OCI-LY7 (cell line): Measurements from ENCODE around the gene ARHGAP6. TPM values are rescaled to one million over a fixed set of nuclear protein-coding genes. Genes with fewer than 3 reads are reported as not detected.

ENCODE experiments used
- BruUV-seq: library from RNA; stranded (reverse); fragments of 400-500 nt; replicated peaks from 2 replicates; lab custom pipeline; 2021; lab: Mats Ljungman, UMichigan
- CTCF ChIA-PET: fragments of 300-600 bp; sonication (Branson Sonifier 250); formaldehyde crosslinking; loops from one replicate; lab custom pipeline; 2022; ENCODE audit warnings: antibody characterized with exemption; ENCODE audit not compliant: unreplicated experiment; lab: Charles Lee
- POLR2A ChIA-PET: fragments of 300-600 bp; sonication (Branson Sonifier 250); formaldehyde crosslinking; loops from one replicate; lab custom pipeline; 2022; ENCODE audit warnings: antibody characterized with exemption; lab: Charles Lee
- DNase-seq: peaks from one replicate; pipeline ENCODE4 v3.0.0-alpha.2; 2015; ENCODE audit warnings: low spot score
- H2AFZ ChIP-seq: fragments of 200-600 bp; sonication (generic), shearing (Covaris generic); 2 replicates; pipeline ENCODE4 v1.6.1; 2014; ENCODE audit warnings: mild to moderate bottlenecking, antibody characterized with exemption, low read length, moderate library complexity
- H3K27ac ChIP-seq: fragments of 200-600 bp; sonication (generic); 2 replicates; pipeline ENCODE4 v1.5.1; 2014; ENCODE audit warnings: mixed run types, low read depth, mild to moderate bottlenecking, moderate library complexity, low read length, inconsistent platforms; ENCODE audit not compliant: poor library complexity, severe bottlenecking
- H3K36me3 ChIP-seq: fragments of 200-600 bp; sonication (generic); 2 replicates; pipeline ENCODE4 v1.6.1; 2014; ENCODE audit warnings: mild to moderate bottlenecking, antibody characterized with exemption, low read length, moderate library complexity, mixed read lengths; ENCODE audit not compliant: insufficient read depth
- H3K4me1 ChIP-seq: fragments of 200-600 bp; sonication (generic); 2 replicates; pipeline ENCODE4 v1.5.1; 2014; ENCODE audit warnings: mild to moderate bottlenecking, low read length; ENCODE audit not compliant: insufficient read depth, poor library complexity, severe bottlenecking
- H3K4me2 ChIP-seq: fragments of 200-600 bp; sonication (generic); 2 replicates; pipeline ENCODE4 v1.6.1; 2014; ENCODE audit warnings: mild to moderate bottlenecking, low read length
- H3K4me3 ChIP-seq: fragments of 200-600 bp; sonication (generic); 2 replicates; pipeline ENCODE4 v1.5.1; 2014; ENCODE audit warnings: mild to moderate bottlenecking, low read depth, low read length; ENCODE audit not compliant: poor library complexity, severe bottlenecking
- H3K79me2 ChIP-seq: fragments of 200-600 bp; sonication (generic); 2 replicates; pipeline ENCODE4 v1.6.1; 2016; ENCODE audit warnings: low read depth, mild to moderate bottlenecking, low read length, moderate library complexity, mixed read lengths; ENCODE audit not compliant: insufficient read depth
- H3K9me2 ChIP-seq: fragments of 200-600 bp; sonication (generic); 2 replicates; pipeline ENCODE4 v1.6.1; 2016; ENCODE audit warnings: mild to moderate bottlenecking, low read length, mixed read lengths; ENCODE audit not compliant: insufficient read depth
- H3K9me3 ChIP-seq: fragments of 200-600 bp; sonication (generic); 2 replicates; pipeline ENCODE4 v1.6.1; 2014; ENCODE audit warnings: mild to moderate bottlenecking, mixed run types, low read length, mixed read lengths
- H4K20me1 ChIP-seq: fragments of 200-600 bp; sonication (generic); 2 replicates; pipeline ENCODE4 v1.6.1; 2014; ENCODE audit warnings: mild to moderate bottlenecking, antibody characterized with exemption, low read length, moderate library complexity, mixed read lengths; ENCODE audit not compliant: insufficient read depth
- EZH2phosphoT487 ChIP-seq: fragments of 200-600 bp; sonication (generic); IDR thresholded peaks from 2 replicates; pipeline ENCODE4 v1.6.1; 2018; ENCODE audit warnings: low read depth, borderline replicate concordance, mild to moderate bottlenecking, mixed run types, antibody characterized with exemption, low read length, moderate library complexity, mixed read lengths
- intact Hi-C: fragments of 100-400 bp; cut with micrococcal nuclease; formaldehyde crosslinking; loops from one replicate; pipeline ENCODE4 v1.10.0; 2022; ENCODE audit not compliant: unreplicated experiment
- total RNA-seq, 2 experiments: library from RNA; depleted of rRNA in 1 of 2; stranded (reverse); fragments of >200 nt in 1 of 2; shearing (Covaris generic) in 1 of 2; gene quantifications; 2 replicates each; pipeline ENCODE4 v1.2.3, GENCODE V29; 2014 to 2022
- TF ChIP-seq, protein P1 (sequence below): fragments of 200-600 bp; sonication (generic); conservative IDR thresholded peaks from 2 replicates; pipeline ENCODE4 v1.5.1; 2014; ENCODE audit warnings: mild to moderate bottlenecking, antibody characterized with exemption, low read length, moderate library complexity, mixed read lengths

Gene ARHGAP6
- total RNA-seq, 2 experiments from 2014 or later, result not detected

DNA sequence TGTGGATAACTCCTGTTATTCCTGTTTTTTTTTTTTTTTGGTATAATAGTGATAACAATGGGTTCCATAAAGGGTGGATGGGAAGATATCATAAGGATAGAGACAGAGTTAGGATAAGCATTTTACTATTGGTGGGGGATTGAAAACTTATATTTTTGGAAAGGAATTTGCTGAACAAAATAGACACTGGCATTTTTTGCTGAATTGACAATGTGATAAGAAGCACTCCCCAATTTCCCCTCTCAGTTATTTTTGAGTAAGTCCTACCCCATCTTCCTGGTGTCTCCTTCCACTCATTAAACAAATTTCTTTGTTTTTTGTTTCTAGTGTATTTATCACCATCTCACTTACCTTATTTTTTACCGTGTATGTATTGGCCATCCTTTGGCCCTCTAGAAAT, 316.7 kb downstream of the ARHGAP6 start:
- DNase-seq, result no peak
- intact Hi-C loops, result no loop called here
- Histone ChIP-seq H3K36me3 (no peaks in the 10 kb centered on the region), H3K9me2 (no peaks in the 10 kb centered on the region), H3K79me2 (no peaks in the 10 kb centered on the region), H3K9me3 (no peaks in the 10 kb centered on the region), H4K20me1 (no peaks in the 10 kb centered on the region), H3K27ac (no peak overlapping the region), H3K4me1 (peaks cover 17% of the 10 kb centered on the region), H3K4me3 (no peak overlapping the region), H3K4me2 (no peak overlapping the region), H2AFZ (no peak overlapping the region)
- TF ChIP-seq, protein P1, sequence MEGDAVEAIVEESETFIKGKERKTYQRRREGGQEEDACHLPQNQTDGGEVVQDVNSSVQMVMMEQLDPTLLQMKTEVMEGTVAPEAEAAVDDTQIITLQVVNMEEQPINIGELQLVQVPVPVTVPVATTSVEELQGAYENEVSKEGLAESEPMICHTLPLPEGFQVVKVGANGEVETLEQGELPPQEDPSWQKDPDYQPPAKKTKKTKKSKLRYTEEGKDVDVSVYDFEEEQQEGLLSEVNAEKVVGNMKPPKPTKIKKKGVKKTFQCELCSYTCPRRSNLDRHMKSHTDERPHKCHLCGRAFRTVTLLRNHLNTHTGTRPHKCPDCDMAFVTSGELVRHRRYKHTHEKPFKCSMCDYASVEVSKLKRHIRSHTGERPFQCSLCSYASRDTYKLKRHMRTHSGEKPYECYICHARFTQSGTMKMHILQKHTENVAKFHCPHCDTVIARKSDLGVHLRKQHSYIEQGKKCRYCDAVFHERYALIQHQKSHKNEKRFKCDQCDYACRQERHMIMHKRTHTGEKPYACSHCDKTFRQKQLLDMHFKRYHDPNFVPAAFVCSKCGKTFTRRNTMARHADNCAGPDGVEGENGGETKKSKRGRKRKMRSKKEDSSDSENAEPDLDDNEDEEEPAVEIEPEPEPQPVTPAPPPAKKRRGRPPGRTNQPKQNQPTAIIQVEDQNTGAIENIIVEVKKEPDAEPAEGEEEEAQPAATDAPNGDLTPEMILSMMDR, result no peak
- TF ChIP-seq EZH2phosphoT487, result no peak
- no TSS peak for BruUV-seq
- ChIA-PET POLR2A (no interaction called here), CTCF (no interaction called here)

DNA sequence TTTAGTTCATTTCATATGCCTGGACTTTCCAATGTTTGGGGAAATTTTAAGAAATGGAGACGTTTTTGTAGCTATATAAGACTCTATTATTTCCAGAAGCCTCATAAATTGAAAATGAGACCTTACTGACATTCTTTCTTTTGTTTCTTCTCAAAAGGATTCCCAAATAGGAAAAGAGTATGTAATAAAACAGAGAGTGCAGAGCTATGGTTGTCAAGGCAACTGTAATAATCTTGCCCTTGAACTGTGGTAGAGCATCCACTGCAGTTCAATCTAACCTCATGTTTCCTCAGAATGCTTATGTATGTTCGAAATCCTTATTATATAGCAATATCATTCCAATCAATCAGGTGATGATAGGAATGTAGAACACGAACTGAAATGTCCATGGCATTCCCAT, 318.4 kb downstream of the ARHGAP6 start:
- H4K20me1 ChIP-seq, result no peaks in the 10 kb centered on the region
- H3K36me3 ChIP-seq, result no peaks in the 10 kb centered on the region
- no peak overlapping the region for H3K4me3 ChIP-seq
- no peaks in the 10 kb centered on the region for H3K9me2 ChIP-seq
- H3K27ac ChIP-seq, result no peak overlapping the region
- H3K9me3 ChIP-seq, result no peaks in the 10 kb centered on the region
- no peak for DNase-seq
- H2AFZ ChIP-seq, result no peak overlapping the region
- intact Hi-C loops, result no loop called here
- ChIA-PET POLR2A (no interaction called here), CTCF (no interaction called here)
- H3K4me2 ChIP-seq, result no peak overlapping the region
- TF ChIP-seq EZH2phosphoT487, result no peak
- TF ChIP-seq, protein P1, result no peak
- BruUV-seq, result no TSS peak
- peaks cover 17% of the 10 kb centered on the region for H3K4me1 ChIP-seq
- H3K79me2 ChIP-seq, result no peaks in the 10 kb centered on the region

GRCh38 chrX:11346121-11346682, 319.5 kb downstream of the ARHGAP6 start:
- Histone ChIP-seq H3K4me3 (no peak overlapping the region), H3K79me2 (no peaks in the 10 kb centered on the region), H4K20me1 (no peaks in the 10 kb centered on the region), H3K4me2 (no peak overlapping the region), H2AFZ (no peak overlapping the region), H3K9me2 (no peaks in the 10 kb centered on the region), H3K27ac (no peak overlapping the region), H3K9me3 (no peaks in the 10 kb centered on the region), H3K4me1 (peaks cover 21% of the 10 kb centered on the region), H3K36me3 (no peaks in the 10 kb centered on the region)
- intact Hi-C loops, result no loop called here
- CTCF ChIA-PET, result no interaction called here
- BruUV-seq, result no TSS peak
- TF ChIP-seq, protein P1, result no peak
- TF ChIP-seq EZH2phosphoT487, result no peak
- POLR2A ChIA-PET, result interaction anchor here (0.6 kb wide), 1 partner anchor 517 kb away, joined by 3 read pairs; no protein-coding TSS in a partner anchor
- no peak for DNase-seq
